Fibroblast of lung (primary cell): ENCODE measurements around the gene U2AF2.

ENCODE experiments used
- EZH2 ChIP-seq: IDR thresholded peaks from 2 replicates; pipeline ENCODE4 v1.5.1; 2012; ENCODE audit warnings: low read length, control low read depth, mild to moderate bottlenecking; ENCODE audit errors: missing control alignments
- TF ChIP-seq, protein P1 (sequence below), 2 donors: IDR thresholded peaks in 1 of 2; conservative IDR thresholded peaks in 1 of 2; 1 replicate in 1 of 2; 2 replicates in 1 of 2; pipeline ENCODE4 v1.5.1; 2011 to 2012; ENCODE audit warnings: low read length in 2 of 2, control low read depth in 1 of 2, inconsistent platforms in 1 of 2, low read depth in 1 of 2, mild to moderate bottlenecking in 1 of 2

GRCh38 chr19:55695511-55696290 is 40.9 kb downstream of the U2AF2 start:
- TF ChIP-seq, protein P1, sequence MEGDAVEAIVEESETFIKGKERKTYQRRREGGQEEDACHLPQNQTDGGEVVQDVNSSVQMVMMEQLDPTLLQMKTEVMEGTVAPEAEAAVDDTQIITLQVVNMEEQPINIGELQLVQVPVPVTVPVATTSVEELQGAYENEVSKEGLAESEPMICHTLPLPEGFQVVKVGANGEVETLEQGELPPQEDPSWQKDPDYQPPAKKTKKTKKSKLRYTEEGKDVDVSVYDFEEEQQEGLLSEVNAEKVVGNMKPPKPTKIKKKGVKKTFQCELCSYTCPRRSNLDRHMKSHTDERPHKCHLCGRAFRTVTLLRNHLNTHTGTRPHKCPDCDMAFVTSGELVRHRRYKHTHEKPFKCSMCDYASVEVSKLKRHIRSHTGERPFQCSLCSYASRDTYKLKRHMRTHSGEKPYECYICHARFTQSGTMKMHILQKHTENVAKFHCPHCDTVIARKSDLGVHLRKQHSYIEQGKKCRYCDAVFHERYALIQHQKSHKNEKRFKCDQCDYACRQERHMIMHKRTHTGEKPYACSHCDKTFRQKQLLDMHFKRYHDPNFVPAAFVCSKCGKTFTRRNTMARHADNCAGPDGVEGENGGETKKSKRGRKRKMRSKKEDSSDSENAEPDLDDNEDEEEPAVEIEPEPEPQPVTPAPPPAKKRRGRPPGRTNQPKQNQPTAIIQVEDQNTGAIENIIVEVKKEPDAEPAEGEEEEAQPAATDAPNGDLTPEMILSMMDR (conservative IDR thresholded peaks at IDR 0.05 in 1 of 2, IDR thresholded peaks at IDR 0.05 in 1 of 2; ENCODE audit: low read depth in 1 of 2, low read length in 2 of 2): no peak
- no peak for TF ChIP-seq EZH2
